Skin of body (tissue), 2 donors: Measurements from ENCODE around the gene CGB7. TPM values are rescaled to one million over a fixed set of nuclear protein-coding genes. Genes with fewer than 3 reads are reported as not detected.
"Not testable (repeated sequence)": the region's sequence is repeated elsewhere in the genome, so short reads cannot be mapped to it uniquely, and the experiment has no call there.

Experiments used
- DNase-seq: peaks from one replicate; lab custom pipeline; 2025; lab: John Stamatoyannopoulos, UW
- total RNA-seq: library from RNA; depleted of rRNA; stranded (reverse); fragments of >200 nt; gene quantifications from one replicate; pipeline ENCODE4 v1.2.3, GENCODE V29; 2014

CGB7 gene
- total RNA-seq = 0.49 TPM

DNA sequence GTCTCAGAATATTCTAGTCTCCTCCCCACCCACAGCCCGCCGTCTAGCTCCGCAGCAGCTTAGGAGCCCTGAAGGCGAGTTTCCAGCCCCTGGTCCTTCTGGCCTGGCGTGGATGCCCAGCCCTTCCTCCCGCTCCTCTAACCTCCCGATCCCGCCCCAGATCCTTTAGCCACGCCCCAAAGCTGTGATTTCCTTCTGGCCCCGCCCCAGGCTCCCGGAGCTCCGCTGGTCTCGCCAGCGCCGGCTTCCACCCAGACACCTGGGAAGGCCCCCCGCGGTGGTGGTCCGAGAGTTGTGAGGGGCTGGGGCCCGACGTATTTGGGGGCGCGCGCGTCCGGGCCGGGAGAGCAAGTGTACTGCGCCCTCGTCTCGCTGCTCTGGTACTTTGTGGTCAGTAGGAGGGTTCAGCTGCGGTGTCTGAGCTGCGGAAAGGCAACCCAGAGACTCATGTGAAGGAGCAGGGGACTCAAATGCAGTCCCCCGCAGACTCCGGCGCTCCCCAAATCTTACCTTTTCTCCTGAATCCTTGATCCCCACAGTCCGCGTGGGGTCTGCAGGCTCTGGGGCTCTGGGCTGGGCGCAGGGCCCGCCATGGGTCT is at the start of gene CGB7:
Gene CGB7 (minus strand): TSS at position 114 of the 599 bp plus-strand sequence. CDS start 2,374 bp downstream, outside the sequence.
- no peak for DNase-seq

DNA sequence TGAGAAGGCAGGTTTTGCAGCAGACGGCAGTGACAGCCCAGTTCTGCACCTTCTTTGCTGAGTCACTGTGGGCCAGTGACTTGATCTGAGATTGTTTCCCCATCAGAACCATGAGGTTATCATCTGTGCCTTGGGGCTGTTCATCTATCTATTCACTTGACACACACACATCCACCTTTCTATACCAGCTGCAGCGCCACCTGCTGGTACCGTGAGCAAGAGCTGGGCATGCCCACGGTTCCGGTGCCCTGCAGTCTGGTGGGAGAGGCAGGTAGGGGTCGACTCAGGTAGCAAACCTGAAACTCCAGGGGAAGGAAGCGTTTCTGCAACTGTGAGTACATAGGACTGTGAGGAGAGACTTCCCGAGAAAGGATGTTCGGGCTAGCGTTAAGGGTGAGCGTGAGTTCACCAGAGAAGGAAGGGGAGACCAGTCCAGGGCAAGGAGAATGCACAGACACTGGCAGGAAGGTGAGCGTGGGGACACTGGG is 49.1 kb upstream of the CGB7 start:
- no peak for DNase-seq

DNA sequence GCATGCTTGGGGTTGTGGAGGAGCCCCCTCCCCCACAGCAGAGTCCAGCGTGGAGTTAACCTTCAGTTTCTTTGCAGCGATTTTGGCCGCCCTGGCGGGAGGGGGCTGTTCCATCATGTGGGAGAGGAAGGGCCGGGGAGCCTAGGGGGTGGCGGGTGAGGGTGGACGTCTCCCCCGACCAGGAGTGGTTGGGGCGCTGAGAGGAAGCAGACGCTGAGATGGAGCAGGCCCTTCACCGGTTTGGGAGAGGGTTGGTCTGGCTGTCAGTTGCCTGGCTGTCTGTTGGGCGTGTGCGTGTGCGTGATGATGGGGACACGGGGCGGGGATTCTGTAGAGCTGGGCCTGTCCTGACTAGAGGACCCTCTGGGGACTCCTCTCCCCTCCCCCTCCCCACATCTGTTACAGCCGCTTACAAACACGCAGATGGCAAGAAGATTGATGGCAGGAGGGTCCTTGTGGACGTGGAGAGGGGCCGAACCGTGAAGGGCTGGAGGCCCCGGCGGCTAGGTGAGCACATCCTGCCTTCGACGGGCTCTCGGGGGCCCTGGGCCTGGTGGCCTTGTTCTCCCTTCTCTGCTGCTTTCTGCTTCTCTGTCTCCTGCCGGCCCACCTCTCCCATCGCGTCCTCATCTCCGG is 46.8 kb upstream of the CGB7 start:
- peak; percentile 28 for DNase-seq

DNA sequence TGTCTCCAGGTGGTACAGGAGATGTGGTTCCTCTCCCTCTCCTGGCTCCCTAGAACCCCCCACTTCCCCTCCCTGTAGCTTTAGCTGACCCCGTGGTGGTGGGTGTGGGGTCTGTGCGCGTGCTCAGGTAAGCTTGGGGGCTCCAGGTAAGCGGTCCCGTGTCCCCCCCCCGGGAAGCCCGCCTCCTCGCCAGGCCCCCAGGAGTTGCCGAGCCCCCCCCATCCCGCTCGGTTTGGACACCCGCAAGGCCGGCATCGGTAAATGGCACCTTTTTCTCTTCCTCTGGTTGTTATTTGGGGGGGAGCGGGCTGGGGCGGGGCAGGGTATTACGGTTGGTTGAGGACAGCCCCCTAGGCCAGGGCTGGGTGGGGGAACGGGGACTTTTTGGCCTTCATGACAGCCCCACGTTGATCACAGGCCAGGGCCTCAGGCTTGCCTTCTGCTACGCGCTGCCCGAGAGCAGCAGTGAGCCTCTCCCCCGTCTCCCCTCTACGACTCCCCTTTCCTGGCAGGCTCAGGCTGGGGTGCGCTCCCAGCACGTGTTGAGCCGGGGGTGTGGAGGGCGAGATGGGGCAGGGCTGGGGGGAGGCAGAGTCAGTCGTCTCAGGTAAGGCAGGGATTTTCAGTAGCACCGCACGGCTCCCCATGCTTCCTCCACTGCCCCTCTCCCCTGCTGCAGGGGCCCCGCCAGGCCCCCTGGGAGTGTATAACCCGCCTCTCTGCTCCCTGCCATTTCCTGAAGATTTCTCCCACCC is 46.0 kb upstream of the CGB7 start:
- DNase-seq = no peak

DNA sequence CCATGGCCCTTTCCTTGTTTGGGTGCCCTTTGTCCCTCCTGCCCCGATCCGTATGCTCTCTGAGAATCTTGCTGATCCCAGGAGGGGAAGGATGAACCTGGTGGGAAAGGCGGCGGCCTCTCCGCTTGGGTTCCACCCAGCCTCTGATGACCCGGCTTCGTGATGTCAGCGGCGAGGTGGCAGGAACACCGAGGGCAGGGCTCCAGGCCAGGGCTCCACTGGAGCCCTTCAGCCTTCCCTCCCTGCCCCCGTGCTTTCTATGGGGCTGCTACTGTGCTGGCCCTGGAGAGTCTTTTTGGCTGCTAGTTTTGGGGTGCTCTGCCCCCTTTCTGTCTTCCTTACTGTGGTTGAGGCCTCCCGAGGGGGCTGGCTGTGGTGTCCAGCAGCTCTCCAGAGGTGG is 44.8 kb upstream of the CGB7 start:
- no peak for DNase-seq

DNA sequence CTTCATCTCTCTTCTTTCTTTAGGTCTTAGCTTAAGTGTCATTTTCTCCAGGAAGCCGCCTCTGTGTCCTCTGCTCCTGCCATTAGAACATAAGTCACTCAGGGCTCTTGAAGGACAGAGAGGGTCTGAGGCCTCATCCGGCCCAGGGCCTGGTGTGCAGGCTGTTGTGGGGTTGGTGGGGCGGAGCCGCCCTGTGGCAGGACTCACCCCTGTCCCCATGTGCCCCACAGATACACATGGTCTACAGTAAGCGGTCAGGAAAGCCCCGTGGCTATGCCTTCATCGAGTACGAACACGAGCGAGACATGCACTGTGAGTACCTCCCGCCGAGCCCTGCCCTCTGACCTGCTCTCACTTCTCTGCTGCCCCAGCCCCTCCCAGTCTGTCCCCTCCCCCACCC is 43.6 kb upstream of the CGB7 start:
- DNase-seq = no peak

DNA sequence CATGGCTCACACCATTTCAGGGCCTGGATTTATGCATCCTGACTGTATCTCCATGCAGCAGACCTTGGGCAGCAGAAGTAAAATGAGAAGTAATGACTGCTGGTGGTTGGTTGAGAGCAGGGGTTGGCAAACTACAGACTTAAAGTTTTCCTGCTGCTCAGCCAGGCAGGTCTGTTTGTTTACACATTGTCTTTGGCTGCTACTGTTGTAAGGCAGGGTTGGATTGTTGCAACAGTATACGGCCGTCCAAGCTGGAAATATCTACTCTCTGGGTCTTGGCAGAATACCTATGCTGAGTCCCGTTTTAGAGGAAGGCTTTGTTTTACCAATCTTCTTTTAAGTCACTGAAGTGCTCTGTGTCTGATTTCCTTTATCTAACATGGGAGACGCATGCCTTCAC is 41.2 kb upstream of the CGB7 start:
- no peak for DNase-seq

DNA sequence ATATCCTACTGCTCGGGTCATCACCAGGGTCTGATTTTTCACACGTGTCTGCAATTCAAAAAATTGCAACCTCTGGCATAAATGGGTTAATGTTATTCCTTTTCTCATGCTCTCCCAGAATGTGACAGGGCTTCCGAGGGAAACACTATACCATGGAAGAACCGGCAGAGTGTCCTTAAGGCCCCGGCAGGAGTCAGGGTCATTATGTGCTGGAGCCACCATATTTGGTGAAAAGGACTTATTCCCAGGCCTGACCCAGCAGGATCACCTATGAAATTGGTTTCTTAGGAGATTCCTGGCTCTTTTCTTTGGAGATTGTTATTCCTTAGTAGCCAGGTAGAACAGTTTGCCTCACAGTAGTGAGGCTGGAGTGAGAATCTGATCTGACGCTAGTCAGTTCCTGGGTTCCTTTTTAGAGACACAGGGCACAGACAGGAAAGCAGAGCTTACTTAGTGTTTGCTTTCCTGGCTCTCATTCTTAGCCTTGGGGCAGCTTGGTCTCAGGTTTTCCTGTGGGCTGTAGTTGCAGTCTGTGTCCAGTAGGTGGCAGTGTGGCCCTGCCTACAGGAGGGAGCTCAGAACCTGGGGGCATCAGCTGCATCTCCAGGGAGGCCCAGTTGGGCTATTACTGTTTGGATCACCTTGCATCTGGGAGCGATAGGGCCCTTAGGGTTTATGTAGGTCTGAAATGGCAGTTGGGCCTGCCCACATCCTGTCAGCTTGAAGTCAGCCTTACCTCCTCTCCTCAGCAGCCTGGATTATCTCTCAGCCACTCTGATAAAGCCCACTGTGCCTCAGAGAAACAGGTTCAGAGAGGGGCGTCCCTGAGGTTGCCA is 40.1 kb upstream of the CGB7 start:
- DNase-seq = peak; percentile 36

DNA sequence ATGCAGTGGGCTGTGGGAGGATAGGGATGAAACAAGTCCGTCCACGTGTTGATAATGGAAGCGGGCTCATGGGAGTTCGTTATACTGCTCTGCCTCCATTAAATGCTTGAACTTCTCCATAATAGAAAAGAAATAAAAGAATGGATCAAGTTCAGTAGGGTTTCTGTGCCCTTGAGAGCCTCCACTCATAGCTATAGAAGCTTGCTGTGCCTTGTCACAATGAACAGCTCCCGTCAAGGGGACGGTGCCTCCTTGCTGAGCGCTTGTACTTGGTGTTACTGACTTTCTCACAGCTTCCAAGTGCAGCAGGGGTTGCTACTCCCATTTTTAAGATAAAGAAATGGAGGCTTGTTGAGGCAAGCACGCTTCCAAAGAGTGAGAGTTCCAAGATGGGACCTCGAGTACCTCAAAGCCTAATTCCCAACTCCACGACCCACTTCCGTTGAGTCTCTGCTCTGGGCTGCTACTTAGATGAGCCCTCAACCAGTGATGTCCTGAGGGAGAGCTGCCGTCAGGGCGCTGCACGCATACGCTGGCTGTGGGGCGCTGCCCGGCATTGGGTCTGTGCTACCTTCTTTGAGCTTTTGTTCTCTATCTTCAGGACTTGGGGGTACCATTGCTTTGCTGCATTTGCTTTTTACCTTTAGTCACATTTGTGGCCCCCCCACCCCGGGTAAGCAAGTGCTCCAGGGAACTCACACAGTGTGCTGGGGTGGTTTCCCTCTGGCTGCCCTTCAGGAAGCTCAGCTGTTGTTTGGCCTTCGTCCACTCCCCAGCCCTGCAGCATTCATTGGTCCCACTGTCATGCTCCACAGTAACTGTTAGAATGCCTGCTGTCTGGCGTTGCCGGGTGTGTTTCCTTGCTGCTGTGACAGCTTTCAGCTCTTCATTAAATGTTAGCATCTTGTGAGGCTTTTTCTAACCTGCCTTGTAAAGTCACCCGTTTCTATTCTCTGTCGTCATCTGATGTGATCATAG is 37.2 kb upstream of the CGB7 start:
- no peak for DNase-seq

DNA sequence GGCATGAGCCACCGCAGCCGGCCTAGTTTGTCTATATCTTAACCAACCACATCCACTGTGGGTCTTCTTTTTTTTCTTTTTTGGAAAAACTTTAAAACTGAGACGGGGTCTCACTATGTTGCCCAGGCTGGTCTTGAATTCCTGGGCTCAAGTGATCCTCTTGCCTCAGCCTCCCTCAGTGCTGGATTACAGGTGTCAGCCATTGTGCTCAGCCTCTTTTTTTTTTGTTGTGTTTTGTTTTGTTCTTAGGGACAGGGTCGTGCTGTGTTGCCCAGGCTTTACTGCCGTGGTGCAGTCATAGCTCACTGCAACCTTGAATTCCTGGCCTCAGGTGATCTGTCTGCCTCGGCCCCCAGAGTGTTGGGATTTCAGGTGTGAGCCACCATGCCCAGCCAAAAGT is 35.1 kb upstream of the CGB7 start:
- no peak for DNase-seq

DNA sequence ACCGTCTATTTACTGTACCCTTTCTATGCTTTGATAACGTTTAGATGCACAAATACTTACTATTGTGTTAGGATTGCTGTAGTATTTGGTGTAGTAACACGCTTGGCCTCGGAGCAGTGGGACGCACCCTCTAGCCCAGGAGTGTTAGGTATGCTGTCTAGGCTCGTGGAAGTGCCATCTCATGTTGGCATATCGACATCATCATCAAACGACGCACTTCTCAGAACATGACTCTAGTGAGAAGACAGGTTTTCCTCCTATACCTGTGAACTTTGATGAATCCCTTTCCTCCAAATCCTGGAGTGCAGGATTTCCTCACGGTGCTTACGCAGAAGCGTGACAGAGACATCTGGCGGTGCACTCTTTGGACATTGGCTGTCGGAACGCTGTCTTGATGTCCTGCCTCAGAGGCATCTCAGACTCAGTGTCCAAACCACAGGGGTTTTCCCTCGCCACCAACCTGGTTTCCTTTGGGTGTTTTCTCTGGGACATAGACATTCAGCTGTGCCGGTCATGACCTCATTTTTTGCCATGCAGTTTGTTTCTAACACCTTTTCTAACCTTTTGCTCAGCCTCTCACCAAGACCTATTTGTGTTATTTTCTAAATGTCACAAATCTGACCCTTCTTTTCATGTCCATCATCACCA is 34.0 kb upstream of the CGB7 start:
- DNase-seq = no peak

DNA sequence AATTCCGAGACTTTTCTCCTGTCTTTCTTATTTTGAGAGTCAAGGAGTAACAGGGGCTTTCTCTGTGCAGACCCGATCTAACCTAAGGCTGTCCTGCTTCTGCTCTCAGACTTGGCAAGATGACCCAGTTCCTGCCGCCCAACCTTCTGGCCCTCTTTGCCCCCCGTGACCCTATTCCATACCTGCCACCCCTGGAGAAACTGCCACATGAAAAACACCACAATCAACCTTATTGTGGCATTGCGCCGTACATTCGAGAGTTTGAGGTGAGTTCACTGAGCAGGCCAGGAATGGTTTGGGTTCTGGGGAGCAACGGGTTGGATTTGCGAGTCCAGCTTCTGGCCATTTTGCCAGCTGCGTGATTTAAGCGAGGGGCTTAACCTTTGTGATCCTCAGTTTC is 28.7 kb upstream of the CGB7 start:
- no peak for DNase-seq

DNA sequence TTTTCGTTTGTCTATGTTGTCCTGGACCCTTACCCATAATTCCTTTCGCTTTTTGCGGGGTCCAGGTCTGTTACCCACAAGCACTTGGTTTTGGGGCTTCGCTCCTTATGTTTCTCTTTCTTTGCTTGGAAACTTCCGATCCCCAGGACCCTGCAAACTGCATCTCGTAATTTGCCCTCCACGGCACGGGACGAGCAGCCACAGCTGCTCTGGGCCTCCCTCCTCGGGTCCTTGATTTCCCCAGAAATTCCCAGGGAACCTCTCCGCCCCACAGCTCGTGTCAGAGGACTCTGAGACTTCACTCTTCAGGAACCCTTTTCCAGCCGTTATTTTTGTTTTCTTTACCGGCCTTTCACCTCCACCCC is 28.3 kb upstream of the CGB7 start:
- DNase-seq = no peak

DNA sequence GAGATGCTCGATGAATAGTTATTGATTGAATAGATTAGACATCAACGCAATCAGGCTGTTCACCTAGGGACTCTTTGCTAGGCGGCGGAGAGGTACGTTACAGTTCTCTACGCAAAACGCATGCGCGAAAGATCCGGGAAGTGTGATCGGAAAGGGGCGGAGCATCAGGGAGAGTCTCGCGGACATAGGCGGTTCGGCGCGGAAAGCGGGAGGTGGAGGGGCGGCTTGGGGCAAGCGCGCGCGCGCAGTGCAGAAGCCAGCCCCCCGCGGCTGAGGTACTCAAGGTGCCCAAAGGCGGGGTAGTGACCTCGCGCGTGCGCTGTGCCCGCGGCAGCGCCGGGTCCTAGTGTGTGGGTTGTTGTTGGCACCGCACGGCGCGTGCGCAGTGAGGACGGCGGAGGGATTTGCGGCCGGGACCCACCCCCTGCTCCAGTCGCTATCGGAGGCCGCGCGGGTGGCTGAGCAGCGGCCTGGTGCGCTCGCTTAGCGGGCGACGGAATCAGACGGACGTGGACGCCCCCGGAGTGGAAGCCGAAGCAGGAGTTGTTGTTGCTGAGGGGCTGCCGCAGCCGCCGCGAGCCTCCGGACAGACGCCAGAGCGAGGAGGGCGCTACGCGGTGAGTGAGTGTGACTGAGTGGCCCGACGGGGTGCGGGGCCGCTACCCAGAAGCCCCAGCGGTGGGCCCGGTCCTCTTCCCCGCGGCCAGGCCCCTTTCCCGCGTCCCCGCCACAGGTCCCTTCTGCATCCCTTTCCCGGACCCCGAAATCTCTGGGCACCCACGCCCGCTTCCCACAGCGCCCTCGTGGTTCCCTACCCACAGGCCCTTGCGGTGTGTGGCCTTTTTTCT is 27.7 kb upstream of the CGB7 start, which contains the start of gene SNRNP70:
Gene SNRNP70 (plus strand): TSS at position 432 of the 848 bp plus-strand sequence. CDS start 964 bp downstream, outside the sequence.
- DNase-seq = peak; percentile 99

DNA sequence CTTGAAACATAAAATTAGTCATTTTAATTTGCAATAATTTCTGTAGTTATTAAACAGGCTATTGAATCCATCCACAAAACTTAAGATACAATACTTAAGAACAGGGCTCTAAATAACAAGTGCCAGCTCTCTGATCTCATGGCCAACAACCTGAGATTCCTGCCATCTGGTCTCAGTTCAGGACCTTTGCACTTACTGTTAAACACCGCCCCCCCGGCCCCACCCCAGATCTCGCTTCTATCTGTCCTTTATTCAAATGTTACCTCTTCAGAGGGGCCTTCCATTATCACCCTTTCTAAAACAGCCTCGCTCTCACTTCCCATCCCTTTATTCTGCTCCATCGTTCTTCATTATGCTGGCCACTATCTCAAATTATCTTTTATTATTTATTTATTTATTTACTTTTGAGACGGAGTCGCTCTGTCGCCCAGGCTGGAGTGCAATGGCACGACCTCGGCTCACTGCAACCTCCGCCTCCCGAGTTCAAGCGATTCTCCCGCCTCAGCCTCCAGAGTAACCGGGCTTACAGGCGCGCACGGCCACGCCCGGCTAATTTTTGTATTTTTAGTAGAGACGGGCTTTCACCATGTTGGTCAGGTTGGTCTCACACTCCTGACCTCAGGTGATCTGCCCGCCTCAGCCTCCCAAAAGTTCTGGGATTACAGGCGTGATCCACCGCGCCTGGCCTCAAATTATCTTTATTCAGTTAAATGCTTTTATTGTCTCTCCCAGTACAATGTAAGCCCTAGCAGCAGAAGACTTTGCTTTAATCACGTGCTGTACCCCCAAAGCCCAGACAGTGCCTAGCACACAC is 26.9 kb upstream of the CGB7 start:
- DNase-seq = no peak

DNA sequence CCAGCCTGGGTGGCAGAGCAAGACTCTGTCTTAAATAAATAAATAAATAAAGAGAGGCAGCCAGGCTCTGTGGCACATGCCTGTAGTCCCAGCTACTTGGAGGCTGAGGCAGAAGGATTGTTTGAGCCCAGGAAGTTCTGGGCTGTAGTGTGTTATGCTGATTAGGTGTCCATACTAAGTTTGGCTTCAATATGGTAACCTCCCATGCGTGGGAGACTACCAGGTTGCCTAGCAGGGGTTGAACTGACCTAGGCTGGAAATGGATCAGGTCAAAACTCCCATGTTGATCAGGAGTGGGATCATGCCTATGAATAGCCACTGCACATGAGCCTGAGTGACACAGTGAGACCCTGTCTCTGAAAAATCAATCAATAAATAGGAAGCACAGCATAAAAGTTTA is 23.7 kb upstream of the CGB7 start:
- no peak for DNase-seq

DNA sequence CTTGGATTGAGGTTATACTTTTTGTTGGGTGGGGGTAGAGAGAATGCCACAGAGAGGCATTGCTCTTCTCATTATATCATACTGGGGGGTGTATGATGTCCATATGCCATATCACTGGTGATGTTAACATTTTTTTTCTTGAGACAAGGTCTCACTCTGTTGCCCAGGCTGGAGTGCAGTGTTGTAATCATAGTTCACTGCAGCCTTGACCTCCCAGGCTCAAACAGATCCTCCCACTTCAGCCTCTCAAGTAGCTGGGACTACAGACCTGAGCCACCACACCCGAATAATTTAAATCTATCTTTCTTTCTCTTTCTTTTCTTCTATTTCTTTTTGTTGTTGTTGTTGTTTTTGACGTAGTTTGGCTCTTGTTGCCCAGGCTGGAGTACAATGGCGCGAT is 22.8 kb upstream of the CGB7 start:
- no peak for DNase-seq

DNA sequence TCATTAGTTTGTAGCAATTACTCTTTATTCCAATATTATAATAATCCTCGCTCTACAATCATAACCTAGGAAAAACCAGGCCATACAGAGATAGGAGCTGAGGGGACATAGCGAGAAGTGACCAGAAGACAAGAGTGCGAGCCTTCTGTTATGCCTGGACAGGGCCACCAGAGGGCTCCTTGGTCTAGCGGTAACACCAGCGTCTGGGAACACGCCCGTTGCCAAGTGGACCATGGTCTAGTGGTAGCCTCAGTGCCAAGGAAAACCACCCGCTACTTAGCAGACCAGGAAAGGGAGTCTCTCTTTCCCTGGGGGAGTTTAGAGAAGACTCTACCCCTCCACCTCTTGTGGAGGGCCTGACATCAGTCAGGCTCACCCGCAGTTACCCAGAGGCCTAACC is 17.3 kb upstream of the CGB7 start:
- DNase-seq = not testable (repeated sequence)
